GM23338 (cell line): ENCODE results near the gene SOX13. TPM values are rescaled to one million over a fixed set of nuclear protein-coding genes. Genes with fewer than 3 reads are reported as not detected.

Source experiments
- ATAC-seq: fragments of 200-7000 bp; cut with Tn5 transposase; 3 replicates; pipeline ENCODE4 v1.9.1; 2020
- DNase-seq: peaks from one replicate; pipeline ENCODE4 v3.0.0-alpha.2; 2015; ENCODE audit warnings: low spot score
- H2AFZ ChIP-seq: fragments of 200-600 bp; sonication (generic); 2 replicates; pipeline ENCODE4 v1.8.0; 2016; ENCODE audit warnings: antibody characterized with exemption, mild to moderate bottlenecking, moderate library complexity
- H3F3A ChIP-seq: fragments of 200-600 bp; sonication (generic); replicated peaks from 2 replicates; pipeline ENCODE4 v1.8.0; 2017; ENCODE audit warnings: antibody characterized with exemption, mixed run types, low read depth
- H3K27ac ChIP-seq: fragments of 200-600 bp; sonication (generic); 2 replicates; pipeline ENCODE4 v1.6.1; 2016; ENCODE audit warnings: low read depth
- H3K27me3 ChIP-seq: fragments of 200-600 bp; sonication (generic); 2 replicates; pipeline ENCODE4 v1.8.0; 2016; ENCODE audit warnings: mild to moderate bottlenecking, mixed run types, moderate library complexity; ENCODE audit not compliant: insufficient read depth
- H3K36me3 ChIP-seq: fragments of 200-600 bp; sonication (generic); 2 replicates; pipeline ENCODE4 v1.8.0; 2016; ENCODE audit warnings: mild to moderate bottlenecking; ENCODE audit not compliant: insufficient read depth
- H3K4me1 ChIP-seq: fragments of 200-600 bp; sonication (generic); 2 replicates; pipeline ENCODE4 v1.8.0; 2016; ENCODE audit warnings: mild to moderate bottlenecking, moderate library complexity; ENCODE audit not compliant: insufficient read depth
- H3K4me2 ChIP-seq: fragments of 200-600 bp; sonication (generic); 2 replicates; pipeline ENCODE4 v1.7.1; 2017; ENCODE audit warnings: mixed run types
- H3K4me3 ChIP-seq: fragments of 200-600 bp; sonication (generic); 2 replicates; pipeline ENCODE4 v1.6.1; 2016; ENCODE audit warnings: mixed run types
- H3K79me2 ChIP-seq: fragments of 200-600 bp; sonication (generic); replicated peaks from 2 replicates; pipeline ENCODE4 v1.8.0; 2017; ENCODE audit warnings: mild to moderate bottlenecking; ENCODE audit not compliant: insufficient read depth
- H3K9me2 ChIP-seq: fragments of 200-600 bp; sonication (generic); 2 replicates; pipeline ENCODE4 v1.8.0; 2017; ENCODE audit not compliant: insufficient read depth
- H4K20me1 ChIP-seq: fragments of 200-600 bp; sonication (generic); replicated peaks from 2 replicates; pipeline ENCODE4 v1.8.0; 2017; ENCODE audit warnings: mild to moderate bottlenecking; ENCODE audit not compliant: insufficient read depth
- H3K27ac Mint-ChIP-seq: 2 replicates; pipeline ENCODE4 v1.8.0; 2020; ENCODE audit warnings: inconsistent platforms, mild to moderate bottlenecking, moderate library complexity, mixed read lengths
- H3K27me3 Mint-ChIP-seq: 3 replicates; pipeline ENCODE4 v1.8.0; 2022; ENCODE audit warnings: low read depth, mild to moderate bottlenecking, moderate library complexity, mixed read lengths, inconsistent platforms; ENCODE audit not compliant: insufficient read depth, poor library complexity
- H3K36me3 Mint-ChIP-seq: 3 replicates; pipeline ENCODE4 v1.8.0; 2021; ENCODE audit warnings: low read depth, mild to moderate bottlenecking, inconsistent platforms, moderate library complexity, mixed read lengths
- H3K4me1 Mint-ChIP-seq: 3 replicates; pipeline ENCODE4 v1.8.0; 2020; ENCODE audit warnings: mild to moderate bottlenecking, inconsistent platforms, mixed read lengths
- H3K4me3 Mint-ChIP-seq: 3 replicates; pipeline ENCODE4 v1.8.0; 2021; ENCODE audit warnings: moderate library complexity, mild to moderate bottlenecking, inconsistent platforms, mixed read lengths
- H3K9me3 Mint-ChIP-seq: 3 replicates; pipeline ENCODE4 v1.8.0; 2020; ENCODE audit warnings: moderate library complexity, mild to moderate bottlenecking, inconsistent platforms, mixed read lengths
- EZH2 ChIP-seq: fragments of 200-600 bp; sonication (generic); IDR thresholded peaks from one replicate; pipeline ENCODE4 v1.8.0; 2017; ENCODE audit warnings: antibody characterized with exemption, mild to moderate bottlenecking, low read depth; ENCODE audit not compliant: unreplicated experiment
- EZH2phosphoT487 ChIP-seq: fragments of 200-600 bp; sonication (generic); IDR thresholded peaks from one replicate; pipeline ENCODE4 v1.8.1; 2018; ENCODE audit warnings: antibody characterized with exemption; ENCODE audit not compliant: unreplicated experiment
- JUNB ChIP-seq: IDR thresholded peaks from one replicate; pipeline ENCODE4 v1.6.1; 2016; ENCODE audit warnings: antibody characterized with exemption; ENCODE audit not compliant: unreplicated experiment
- NANOG ChIP-seq: IDR thresholded peaks from 2 replicates; pipeline ENCODE4 v1.6.1; 2016; ENCODE audit warnings: antibody characterized with exemption, borderline replicate concordance
- POLR2AphosphoS5 ChIP-seq: IDR thresholded peaks from 2 replicates; pipeline ENCODE4 v1.6.1; 2016; ENCODE audit warnings: antibody characterized with exemption, low read depth
- ZNF114 ChIP-seq: fragments of 250-450 bp; sonication (Bioruptor Pico); IDR thresholded peaks from 2 replicates; pipeline ENCODE4 v1.5.0; 2020; ENCODE audit warnings: mild to moderate bottlenecking, moderate library complexity
- ZNF331 ChIP-seq: fragments of 250-450 bp; sonication (Bioruptor Pico); IDR thresholded peaks from 2 replicates; pipeline ENCODE4 v1.5.0; 2020; ENCODE audit warnings: low read depth, mild to moderate bottlenecking, moderate library complexity
- polyA plus RNA-seq: library from polyadenylated mRNA; unstranded; fragments of >200 nt; fragmentation: Nextera tagmentation; extraction: Ambion mirVana; gene quantifications from 2 replicates; pipeline ENCODE4 v1.2.1, GENCODE V29; 2016
- total RNA-seq: library from RNA; depleted of rRNA; stranded (reverse); fragments of >200 nt; shearing (Covaris generic); gene quantifications from 2 replicates; pipeline ENCODE4 v1.2.3, GENCODE V29; 2014
- TF ChIP-seq, protein P1 (sequence below), 2 experiments: fragments of 200-600 bp in 1 of 2; sonication (generic) in 1 of 2; conservative IDR thresholded peaks; 2 replicates each; pipeline versions ENCODE4 v1.5.1 to v1.6.1; 2016 to 2017; ENCODE audit warnings: antibody characterized with exemption in 2 of 2, low read depth in 2 of 2, mild to moderate bottlenecking in 2 of 2, moderate library complexity in 1 of 2
- TF ChIP-seq, protein P2 (sequence below): IDR thresholded peaks from 2 replicates; pipeline ENCODE4 v1.6.1; 2016; ENCODE audit warnings: antibody characterized with exemption

SOX13 gene
- total and polyA plus RNA-seq, 2 experiments from 2014 or later: 28.6 to 123 TPM

DNA sequence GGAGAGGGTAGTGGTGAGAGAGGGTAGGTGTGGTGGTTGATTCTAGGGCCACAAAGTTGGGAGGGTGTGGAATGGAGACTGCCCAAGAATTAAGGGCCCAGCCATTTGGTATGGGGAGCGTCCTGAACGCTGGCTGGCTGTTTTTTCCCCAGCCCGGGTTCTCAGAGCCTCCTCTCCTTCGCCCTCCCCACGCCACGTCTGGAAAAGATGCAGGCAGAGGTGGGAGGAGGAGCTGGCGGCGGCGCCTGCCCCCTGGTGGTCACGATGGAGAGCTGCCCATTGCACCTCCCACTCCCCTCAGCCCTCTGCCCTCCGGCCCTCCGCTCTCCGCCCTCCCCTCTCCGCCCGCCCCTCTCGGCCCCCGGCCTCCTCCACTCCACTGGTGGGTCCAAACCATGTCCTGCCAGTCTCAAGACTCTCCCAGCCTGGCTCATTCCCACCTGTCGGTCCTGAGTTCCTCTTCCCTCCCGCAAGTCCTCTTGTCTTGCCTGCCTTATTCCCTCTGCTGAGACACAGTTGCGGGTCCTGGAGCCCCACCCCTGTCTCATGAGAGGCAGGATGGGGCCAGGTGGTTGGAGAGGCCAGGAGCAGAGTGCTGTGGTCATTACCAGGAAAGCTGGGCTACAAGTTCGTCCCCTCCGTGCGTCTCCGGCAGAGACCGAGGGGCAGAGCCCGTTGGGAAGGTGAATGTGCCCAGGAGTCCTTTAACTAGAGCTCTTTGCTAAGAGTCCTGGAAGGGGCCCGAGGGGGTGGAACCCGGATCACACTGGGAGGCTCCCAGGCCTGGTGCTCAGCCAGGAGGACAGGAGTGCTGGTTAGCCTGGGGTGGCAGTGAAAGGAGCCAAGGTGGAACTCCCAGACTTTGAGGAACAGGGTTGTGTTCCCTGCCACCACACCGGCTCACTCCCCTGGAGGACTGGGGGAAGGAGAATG, 56.3 kb downstream of the SOX13 start:
- Histone ChIP-seq H3F3A (0 out of 2 replicates have a peak, but pooled peaks cover 14% of the 10 kb centered on the region), H4K20me1 (peaks cover 14% of the 10 kb centered on the region), H3K9me2 (no peaks in the 10 kb centered on the region), H3K79me2 (no peaks in the 10 kb centered on the region), H3K36me3 (peaks cover 15% of the 10 kb centered on the region), H3K27me3 (no peaks in the 10 kb centered on the region), H3K4me1 (peaks cover 32% of the 10 kb centered on the region), H3K27ac (peak overlapping the region; percentile 39), H3K4me2 (peak overlapping the region; percentile 87), H3K4me3 (peak overlapping the region; percentile 57), H2AFZ (no peak overlapping the region)
- TF ChIP-seq POLR2AphosphoS5: peak; percentile 66
- TF ChIP-seq, protein P1, sequence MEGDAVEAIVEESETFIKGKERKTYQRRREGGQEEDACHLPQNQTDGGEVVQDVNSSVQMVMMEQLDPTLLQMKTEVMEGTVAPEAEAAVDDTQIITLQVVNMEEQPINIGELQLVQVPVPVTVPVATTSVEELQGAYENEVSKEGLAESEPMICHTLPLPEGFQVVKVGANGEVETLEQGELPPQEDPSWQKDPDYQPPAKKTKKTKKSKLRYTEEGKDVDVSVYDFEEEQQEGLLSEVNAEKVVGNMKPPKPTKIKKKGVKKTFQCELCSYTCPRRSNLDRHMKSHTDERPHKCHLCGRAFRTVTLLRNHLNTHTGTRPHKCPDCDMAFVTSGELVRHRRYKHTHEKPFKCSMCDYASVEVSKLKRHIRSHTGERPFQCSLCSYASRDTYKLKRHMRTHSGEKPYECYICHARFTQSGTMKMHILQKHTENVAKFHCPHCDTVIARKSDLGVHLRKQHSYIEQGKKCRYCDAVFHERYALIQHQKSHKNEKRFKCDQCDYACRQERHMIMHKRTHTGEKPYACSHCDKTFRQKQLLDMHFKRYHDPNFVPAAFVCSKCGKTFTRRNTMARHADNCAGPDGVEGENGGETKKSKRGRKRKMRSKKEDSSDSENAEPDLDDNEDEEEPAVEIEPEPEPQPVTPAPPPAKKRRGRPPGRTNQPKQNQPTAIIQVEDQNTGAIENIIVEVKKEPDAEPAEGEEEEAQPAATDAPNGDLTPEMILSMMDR (conservative IDR thresholded peaks at IDR 0.05; ENCODE audit: low read depth in 2 of 2): peak; percentile 71 to 86
- TF ChIP-seq JUNB: no peak
- peak; percentile 83 for ATAC-seq
- DNase-seq: peak; percentile 88
- peaks cover 48% of the 10 kb centered on the region for H3K36me3 Mint-ChIP-seq
- H3K27ac Mint-ChIP-seq: 0 out of 2 replicates have a peak overlapping the region, but pooled peaks have one; percentile 41
- peak overlapping the region; percentile 51 for H3K4me3 Mint-ChIP-seq
- peaks cover 49% of the 10 kb centered on the region for H3K4me1 Mint-ChIP-seq
- no peaks in the 10 kb centered on the region for H3K9me3 Mint-ChIP-seq
- H3K27me3 Mint-ChIP-seq: peaks cover 17% of the 10 kb centered on the region

- Mint-ChIP-seq H3K27me3 (peaks cover 19% of the 10 kb centered on the region), H3K4me3 (no peak overlapping the region), H3K9me3 (no peaks in the 10 kb centered on the region), H3K36me3 (peaks cover 42% of the 10 kb centered on the region), H3K4me1 (peaks cover 49% of the 10 kb centered on the region), H3K27ac (no peak overlapping the region; the same call in 1 of the 2 replicates)
- Histone ChIP-seq H2AFZ (no peak overlapping the region), H3K36me3 (peaks cover 11% of the 10 kb centered on the region; the same call in 1 of the 2 replicates), H3K4me3 (no peak overlapping the region), H3K4me2 (peak overlapping the region; percentile 57; the same call in 1 of the 2 replicates), H4K20me1 (peaks cover 8% of the 10 kb centered on the region; the same call in 1 of the 2 replicates), H3K27ac (no peak overlapping the region), H3K4me1 (peaks cover 32% of the 10 kb centered on the region), H3K9me2 (no peaks in the 10 kb centered on the region), H3K27me3 (no peaks in the 10 kb centered on the region), H3F3A (0 out of 2 replicates have a peak, but pooled peaks cover 14% of the 10 kb centered on the region), H3K79me2 (no peaks in the 10 kb centered on the region)
- no peak for ATAC-seq
- peak; percentile 25 for DNase-seq
- TF ChIP-seq, protein P2, sequence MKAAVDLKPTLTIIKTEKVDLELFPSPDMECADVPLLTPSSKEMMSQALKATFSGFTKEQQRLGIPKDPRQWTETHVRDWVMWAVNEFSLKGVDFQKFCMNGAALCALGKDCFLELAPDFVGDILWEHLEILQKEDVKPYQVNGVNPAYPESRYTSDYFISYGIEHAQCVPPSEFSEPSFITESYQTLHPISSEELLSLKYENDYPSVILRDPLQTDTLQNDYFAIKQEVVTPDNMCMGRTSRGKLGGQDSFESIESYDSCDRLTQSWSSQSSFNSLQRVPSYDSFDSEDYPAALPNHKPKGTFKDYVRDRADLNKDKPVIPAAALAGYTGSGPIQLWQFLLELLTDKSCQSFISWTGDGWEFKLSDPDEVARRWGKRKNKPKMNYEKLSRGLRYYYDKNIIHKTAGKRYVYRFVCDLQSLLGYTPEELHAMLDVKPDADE: no peak
- TF ChIP-seq, protein P1 (conservative IDR thresholded peaks at IDR 0.05; ENCODE audit: low read depth in 2 of 2): no peak
- TF ChIP-seq EZH2: no peak
- no peak for TF ChIP-seq ZNF331
- TF ChIP-seq NANOG: no peak
- TF ChIP-seq EZH2phosphoT487: no peak
- TF ChIP-seq ZNF114 (CRISPR knock-in tag): no peak
Observed at GRCh38 chr1:204130178-204130577, 57.3 kb downstream of the SOX13 start.
